Esophagus muscularis mucosa (tissue), 4 donors: ENCODE results near the gene HSDL1. TPM values are rescaled to one million over a fixed set of nuclear protein-coding genes. Genes with fewer than 3 reads are reported as not detected.

ENCODE experiments used
- DNase-seq: peaks from one replicate; pipeline ENCODE4 v3.0.0-alpha.2; 2017; ENCODE audit errors: extremely low spot score
- H3K27ac ChIP-seq, 4 donors: fragments of 200-600 bp; sonication (generic); replicated peaks in 1 of 4; 1 replicate in 3 of 4; 2 replicates in 1 of 4; pipeline ENCODE4 v1.5.1; 2016 to 2019; ENCODE audit warnings: mild to moderate bottlenecking in 1 of 4
- H3K27me3 ChIP-seq, 4 donors: fragments of 200-600 bp; sonication (generic); one replicate each; pipeline versions ENCODE4 v1.5.1 to v1.6.0; 2016 to 2019
- H3K36me3 ChIP-seq, 4 donors: fragments of 200-600 bp; sonication (generic); one replicate each; pipeline ENCODE4 v1.5.1; 2016 to 2019
- H3K4me1 ChIP-seq, 4 donors: fragments of 200-600 bp; sonication (generic); one replicate each; pipeline ENCODE4 v1.5.1; 2016 to 2019
- H3K4me3 ChIP-seq, 4 donors: fragments of 200-600 bp; sonication (generic); 1 replicate in 2 of 4; 2 replicates in 2 of 4; pipeline ENCODE4 v1.5.1; 2016 to 2019; ENCODE audit warnings: mild to moderate bottlenecking in 4 of 4, moderate library complexity in 1 of 4
- H3K9me3 ChIP-seq, 4 donors: fragments of 200-600 bp; sonication (generic); 1 replicate in 3 of 4; 2 replicates in 1 of 4; pipeline ENCODE4 v1.5.1; 2016 to 2019
- CTCF ChIP-seq, 3 experiments: fragments of 200-600 bp in 2 of 3; fragments of 450-650 bp in 1 of 3; sonication (generic) in 2 of 3; IDR thresholded peaks; one replicate each; pipeline ENCODE4 v1.5.1; 2017 to 2019; ENCODE audit warnings: antibody characterized with exemption in 3 of 3, mild to moderate bottlenecking in 2 of 3, moderate library complexity in 1 of 3
- EP300 ChIP-seq: sonication (generic); formaldehyde crosslinking; IDR thresholded peaks from one replicate; pipeline ENCODE4 v1.6.1; 2017; ENCODE audit warnings: antibody characterized with exemption
- POLR2A ChIP-seq: fragments of 450-650 bp; IDR thresholded peaks from one replicate; pipeline ENCODE4 v1.6.1; 2017; ENCODE audit warnings: antibody characterized with exemption, moderate library complexity, mild to moderate bottlenecking, low read depth
- POLR2AphosphoS5 ChIP-seq, 2 donors: sonication (generic); formaldehyde crosslinking; IDR thresholded peaks; one replicate each; pipeline ENCODE4 v1.6.1; 2017; ENCODE audit warnings: antibody characterized with exemption in 2 of 2
- WGBS: methylation state at CpG from one replicate; pipeline ENCODE4 v1.1.5; 2018; 5-methylcytosine and 5-hydroxymethylcytosine counted together
- intact Hi-C: fragments of 100-400 bp; cut with DNase I; formaldehyde crosslinking; loops from one replicate; pipeline ENCODE4 v1.15.1; 2023
- total RNA-seq, 4 donors: library from RNA; depleted of rRNA; stranded (reverse); fragments of >200 nt; gene quantifications; one replicate each; pipeline versions ENCODE4 v1.1.0 to v1.2.1, GENCODE V29; 2016

HSDL1 gene
- total RNA-seq, 4 donors from 2014 or later, result 7.1 to 14.6 (median 11.4) TPM

GRCh38 chr16:84085773-84086172 is 59.2 kb downstream of the HSDL1 start:
- no peaks in the 10 kb centered on the region for H3K9me3 ChIP-seq
- H3K27ac ChIP-seq, result no peak overlapping the region
- no peak overlapping the region for H3K4me3 ChIP-seq
- intact Hi-C loops, result no loop called here
- 59% methylated on average over 6 of the region's 6 CpGs for WGBS
- DNase-seq, result no peak
- H3K4me1 ChIP-seq, result peaks cover 0 to 7% (median 3%) of the 10 kb centered on the region in 4 donors
- no peaks in the 10 kb centered on the region for H3K27me3 ChIP-seq
- TF ChIP-seq CTCF (IDR thresholded peaks at IDR 0.05), result no peak
- TF ChIP-seq POLR2AphosphoS5 (IDR thresholded peaks at IDR 0.05), result no peak
- no peak for TF ChIP-seq POLR2A
- TF ChIP-seq EP300, result no peak
- H3K36me3 ChIP-seq, result peaks cover 52 to 97% (median 86%) of the 10 kb centered on the region in 4 donors

DNA sequence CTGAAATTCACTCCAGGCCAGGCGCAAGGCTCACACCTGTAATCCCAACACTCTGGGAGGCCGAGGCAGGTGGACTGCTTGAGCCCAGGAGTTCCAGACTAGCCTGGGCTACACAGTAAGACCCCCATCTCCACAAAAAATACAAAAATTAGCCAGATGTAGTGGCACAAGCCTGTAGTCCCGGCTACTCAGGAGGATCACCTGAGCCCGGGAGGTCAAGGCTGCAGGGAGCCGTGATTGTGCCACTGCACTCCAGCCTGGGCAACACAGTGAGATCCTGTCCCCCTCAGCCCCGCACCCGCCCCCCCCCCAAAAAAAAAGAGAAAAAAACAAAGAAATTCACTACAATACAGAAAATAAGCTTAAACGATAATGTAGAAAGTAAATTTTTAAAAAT is 59.7 kb downstream of the HSDL1 start:
- Histone ChIP-seq H3K9me3 (no peaks in the 10 kb centered on the region), H3K4me1 (peaks cover 0 to 7% (median 5%) of the 10 kb centered on the region in 4 donors), H3K4me3 (no peak overlapping the region), H3K36me3 (peaks cover 47 to 97% (median 86%) of the 10 kb centered on the region in 4 donors), H3K27me3 (no peaks in the 10 kb centered on the region), H3K27ac (no peak overlapping the region)
- TF ChIP-seq POLR2AphosphoS5 (IDR thresholded peaks at IDR 0.05), result no peak
- TF ChIP-seq POLR2A, result no peak
- no peak for TF ChIP-seq CTCF (IDR thresholded peaks at IDR 0.05)
- TF ChIP-seq EP300, result no peak
- intact Hi-C loops, result no loop called here
- DNase-seq, result no peak
- 75% methylated on average over 8 of the region's 8 CpGs for WGBS

- intact Hi-C loops, result no loop called here
- TF ChIP-seq POLR2AphosphoS5 (IDR thresholded peaks at IDR 0.05), result no peak
- no peak for TF ChIP-seq EP300
- peak; percentile 49 to 64 (median 49) for TF ChIP-seq CTCF (IDR thresholded peaks at IDR 0.05)
- no peak for TF ChIP-seq POLR2A
- no peak for DNase-seq
- Histone ChIP-seq H3K36me3 (peaks cover 42 to 97% (median 86%) of the 10 kb centered on the region in 4 donors), H3K4me3 (no peak overlapping the region), H3K27me3 (no peaks in the 10 kb centered on the region), H3K27ac (no peak overlapping the region), H3K9me3 (no peaks in the 10 kb centered on the region), H3K4me1 (peaks cover 0 to 9% (median 7%) of the 10 kb centered on the region in 4 donors)
- 47% methylated on average over 10 of the region's 11 CpGs for WGBS
Observed at GRCh38 chr16:84084570-84085270, 60.3 kb downstream of the HSDL1 start.

DNA sequence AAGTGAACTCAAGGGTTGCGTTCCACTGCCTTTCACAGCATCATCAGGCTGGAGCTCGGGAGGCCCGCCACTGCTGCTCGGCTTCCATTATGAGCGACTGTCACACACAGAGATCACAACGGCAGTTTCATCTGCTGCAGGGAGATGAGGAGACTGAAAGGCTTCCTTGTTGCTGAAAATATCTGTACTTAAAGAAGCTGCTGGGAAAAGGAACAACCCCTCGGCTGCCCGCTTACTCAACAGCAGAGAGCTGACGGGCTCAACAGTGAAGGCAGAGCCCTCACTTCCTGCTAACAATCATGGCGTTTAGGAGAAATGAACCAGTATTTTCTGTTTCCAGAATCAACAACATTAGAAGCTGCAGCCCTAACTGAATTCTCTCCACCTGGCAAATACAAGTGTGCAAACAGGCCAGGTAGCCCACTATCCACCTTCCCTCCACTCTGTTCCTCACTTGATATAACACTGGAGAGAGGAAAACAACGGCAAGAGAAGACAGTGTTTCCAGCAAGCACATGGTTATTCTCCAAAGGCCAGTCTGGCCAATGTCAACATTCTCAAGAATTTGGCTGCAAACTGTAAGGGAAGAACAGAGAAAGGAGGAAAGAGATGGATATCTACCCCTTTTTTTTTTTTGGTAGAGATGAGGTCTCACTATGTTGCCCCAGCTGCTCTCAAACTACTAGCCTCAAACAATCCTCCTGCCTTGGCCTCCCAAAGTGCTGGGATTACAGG is 62.0 kb downstream of the HSDL1 start:
- WGBS, result 65% methylated on average over 11 of the region's 11 CpGs
- Histone ChIP-seq H3K9me3 (no peaks in the 10 kb centered on the region), H3K36me3 (peaks cover 31 to 97% (median 84%) of the 10 kb centered on the region in 4 donors), H3K4me1 (peaks cover 0 to 11% (median 8%) of the 10 kb centered on the region in 4 donors), H3K4me3 (no peak overlapping the region), H3K27me3 (no peaks in the 10 kb centered on the region), H3K27ac (peak overlapping the region in 1 of 4 donors; percentile 5)
- intact Hi-C loops, result no loop called here
- TF ChIP-seq CTCF (IDR thresholded peaks at IDR 0.05), result no peak
- no peak for TF ChIP-seq POLR2AphosphoS5 (IDR thresholded peaks at IDR 0.05)
- TF ChIP-seq POLR2A, result no peak
- no peak for TF ChIP-seq EP300
- DNase-seq, result no peak
